Measurements from ENCODE around the gene PRDM16.

PRDM16 gene

GRCh38 chr1:3183411-3183810, 114.4 kb downstream of the PRDM16 start:
- Histone ChIP-seq H3K4me3 (ENCODE audit: low read depth, low read length) (no peak overlapping the region), H3K4me1 (ENCODE audit: control insufficient read depth, insufficient read depth, low read length) (no peaks in the 10 kb centered on the region), H3K9me3 (ENCODE audit: control insufficient read depth, insufficient read depth, low read depth, low read length) (no peaks in the 10 kb centered on the region), H3K36me3 (ENCODE audit: control insufficient read depth in 2 of 2, insufficient read depth in 1 of 2, low read length in 2 of 2) (peaks cover 0 to 13% of the 10 kb centered on the region in 2 experiments; a peak in 1 of 3 replicates), H3K27ac (ENCODE audit: extremely low read depth, low read depth, low read length) (no peak overlapping the region)
- ChIA-PET CTCF (interaction anchor here (0.6 kb wide), 1 partner anchor 180 kb away, joined by 3 read pairs; no protein-coding TSS in a partner anchor), POLR2A (no interaction called here)
- TF ChIP-seq SP7 (tag by site-specific recombination; IDR thresholded peaks at IDR 0.05) (no peak), KLF9 (tag by site-specific recombination; IDR thresholded peaks at IDR 0.05; ENCODE audit: low read depth) (no peak), ZNF518A (tag by site-specific recombination; conservative IDR thresholded peaks at IDR 0.05; ENCODE audit: low read depth) (no peak)
- TF ChIP-seq, protein P1, sequence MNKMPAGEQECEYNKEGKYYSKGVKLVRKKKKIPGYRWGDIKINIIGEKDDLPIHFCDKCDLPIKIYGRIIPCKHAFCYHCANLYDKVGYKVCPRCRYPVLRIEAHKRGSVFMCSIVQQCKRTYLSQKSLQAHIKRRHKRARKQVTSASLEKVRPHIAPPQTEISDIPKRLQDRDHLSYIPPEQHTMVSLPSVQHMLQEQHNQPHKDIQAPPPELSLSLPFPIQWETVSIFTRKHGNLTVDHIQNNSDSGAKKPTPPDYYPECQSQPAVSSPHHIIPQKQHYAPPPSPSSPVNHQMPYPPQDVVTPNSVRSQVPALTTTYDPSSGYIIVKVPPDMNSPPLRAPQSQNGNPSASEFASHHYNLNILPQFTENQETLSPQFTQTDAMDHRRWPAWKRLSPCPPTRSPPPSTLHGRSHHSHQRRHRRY (tag by site-specific recombination; IDR thresholded peaks at IDR 0.05): no peak
- TF ChIP-seq, protein P2, sequence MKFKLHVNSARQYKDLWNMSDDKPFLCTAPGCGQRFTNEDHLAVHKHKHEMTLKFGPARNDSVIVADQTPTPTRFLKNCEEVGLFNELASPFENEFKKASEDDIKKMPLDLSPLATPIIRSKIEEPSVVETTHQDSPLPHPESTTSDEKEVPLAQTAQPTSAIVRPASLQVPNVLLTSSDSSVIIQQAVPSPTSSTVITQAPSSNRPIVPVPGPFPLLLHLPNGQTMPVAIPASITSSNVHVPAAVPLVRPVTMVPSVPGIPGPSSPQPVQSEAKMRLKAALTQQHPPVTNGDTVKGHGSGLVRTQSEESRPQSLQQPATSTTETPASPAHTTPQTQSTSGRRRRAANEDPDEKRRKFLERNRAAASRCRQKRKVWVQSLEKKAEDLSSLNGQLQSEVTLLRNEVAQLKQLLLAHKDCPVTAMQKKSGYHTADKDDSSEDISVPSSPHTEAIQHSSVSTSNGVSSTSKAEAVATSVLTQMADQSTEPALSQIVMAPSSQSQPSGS (tag by site-specific recombination; IDR thresholded peaks at IDR 0.05; ENCODE audit: low read depth): no peak

GRCh38 chr1:3183813-3184212, 114.8 kb downstream of the PRDM16 start:
- TF ChIP-seq ZNF341 (tag by site-specific recombination; IDR thresholded peaks at IDR 0.05; ENCODE audit: low read depth) (no peak), ZNF473 (tag by site-specific recombination; IDR thresholded peaks at IDR 0.05) (no peak), ZNF112 (tag by site-specific recombination; IDR thresholded peaks at IDR 0.05) (no peak), ZNF776 (tag by site-specific recombination; IDR thresholded peaks at IDR 0.05; ENCODE audit: borderline replicate concordance) (no peak), ZNF585B (tag by site-specific recombination; IDR thresholded peaks at IDR 0.05) (no peak), ZNF335 (tag by site-specific recombination; conservative IDR thresholded peaks at IDR 0.05) (no peak), ZFP69B (tag by site-specific recombination; IDR thresholded peaks at IDR 0.05) (no peak), ZNF843 (tag by site-specific recombination; IDR thresholded peaks at IDR 0.05) (no peak), ZSCAN30 (tag by site-specific recombination; IDR thresholded peaks at IDR 0.05) (no peak), ZNF221 (tag by site-specific recombination; IDR thresholded peaks at IDR 0.05; ENCODE audit: borderline replicate concordance) (no peak), ZNF561 (tag by site-specific recombination; IDR thresholded peaks at IDR 0.05; ENCODE audit: borderline replicate concordance) (no peak), ZNF654 (tag by site-specific recombination; IDR thresholded peaks at IDR 0.05; ENCODE audit: low read depth) (no peak), EGR2 (tag by site-specific recombination; IDR thresholded peaks at IDR 0.05; ENCODE audit: low read depth) (no peak)
- TF ChIP-seq, protein P1 (tag by site-specific recombination; IDR thresholded peaks at IDR 0.05): no peak
- H3K9me3 ChIP-seq (ENCODE audit: control insufficient read depth, insufficient read depth, low read depth, low read length): no peaks in the 10 kb centered on the region
- POLR2A ChIA-PET: no interaction called here
- peaks cover 0 to 13% of the 10 kb centered on the region in 2 experiments; a peak in 1 of 3 replicates for H3K36me3 ChIP-seq (ENCODE audit: control insufficient read depth in 2 of 2, insufficient read depth in 1 of 2, low read length in 2 of 2)
- H3K4me1 ChIP-seq (ENCODE audit: control insufficient read depth, insufficient read depth, low read length): no peaks in the 10 kb centered on the region
- no peak overlapping the region for H3K27ac ChIP-seq (ENCODE audit: extremely low read depth, low read depth, low read length)
- H3K4me3 ChIP-seq (ENCODE audit: low read depth, low read length): no peak overlapping the region
- CTCF ChIA-PET: no interaction called here
